Transverse colon (tissue), 4 donors: ENCODE measurements around the gene VPS13D. TPM values are rescaled to one million over a fixed set of nuclear protein-coding genes. Genes with fewer than 3 reads are reported as not detected.

ENCODE experiments used
- DNase-seq: peaks from one replicate; pipeline ENCODE4 v3.0.0-alpha.2; 2019
- H3K27ac ChIP-seq, 4 donors: fragments of 200-600 bp; sonication (generic); 2 replicates each; pipeline ENCODE4 v1.5.1; 2016 to 2018; ENCODE audit warnings: inconsistent platforms in 4 of 4
- H3K27me3 ChIP-seq: fragments of 200-600 bp; sonication (generic); 2 replicates; pipeline ENCODE4 v1.5.1; 2017; ENCODE audit warnings: inconsistent platforms
- H3K36me3 ChIP-seq, 4 donors: fragments of 200-600 bp; sonication (generic); 2 replicates each; pipeline ENCODE4 v1.5.1; 2017 to 2019; ENCODE audit warnings: inconsistent platforms in 4 of 4
- H3K4me1 ChIP-seq, 4 donors: fragments of 200-600 bp; sonication (generic); 2 replicates each; pipeline ENCODE4 v1.5.1; 2017 to 2020; ENCODE audit warnings: inconsistent platforms in 4 of 4
- H3K4me3 ChIP-seq, 4 donors: fragments of 200-600 bp; sonication (generic); 1 replicate in 1 of 4; 2 replicates in 3 of 4; pipeline versions ENCODE4 v1.5.1 to v1.6.1; 2017 to 2019; ENCODE audit warnings: inconsistent platforms in 4 of 4
- H3K9me3 ChIP-seq, 2 donors: fragments of 200-600 bp; sonication (generic); 2 replicates each; pipeline ENCODE4 v1.5.1; 2017 to 2019; ENCODE audit warnings: inconsistent platforms in 2 of 2
- CTCF ChIP-seq, 5 experiments: fragments of 200-600 bp in 3 of 5; fragments of 450-650 bp in 2 of 5; sonication (generic) in 3 of 5; IDR thresholded peaks; 1 replicate in 2 of 5; 2 replicates in 3 of 5; pipeline ENCODE4 v1.5.1; 2016 to 2017; ENCODE audit warnings: antibody characterized with exemption in 5 of 5, inconsistent platforms in 3 of 5, mild to moderate bottlenecking in 2 of 5, moderate library complexity in 1 of 5
- EP300 ChIP-seq: sonication (generic); formaldehyde crosslinking; IDR thresholded peaks from one replicate; pipeline ENCODE4 v1.6.1; 2017; ENCODE audit warnings: antibody characterized with exemption, low read depth
- POLR2A ChIP-seq: fragments of 450-650 bp; IDR thresholded peaks from one replicate; pipeline ENCODE4 v1.6.1; 2016; ENCODE audit warnings: antibody characterized with exemption, mild to moderate bottlenecking, moderate library complexity
- POLR2AphosphoS5 ChIP-seq, 3 donors: sonication (generic); formaldehyde crosslinking; IDR thresholded peaks; one replicate each; pipeline ENCODE4 v1.6.1; 2016; ENCODE audit warnings: antibody characterized with exemption in 3 of 3
- WGBS, 2 donors: methylation state at CpG; one replicate each; pipeline ENCODE4 v1.1.5; 2018; ENCODE audit warnings: low coverage in 1 of 2; 5-methylcytosine and 5-hydroxymethylcytosine counted together
- in situ Hi-C, 4 donors: fragments of 200-750 bp; cut with MboI; loops; one replicate each; pipeline versions ENCODE4 v1.15.0 to v1.15.1; 2017; ENCODE audit warnings: low sequenced_read_pairs in 3 of 4, low pct_ligation_motif_present in 1 of 4, low pct_unique_long_range_greater_than_20kb in 1 of 4
- intact Hi-C: fragments of 100-400 bp; cut with DNase I; formaldehyde crosslinking; loops from one replicate; pipeline ENCODE4 v1.15.1; 2023; ENCODE audit warnings: low total_unique reads
- total RNA-seq, 4 donors: library from RNA; depleted of rRNA; stranded (reverse); fragments of >200 nt; gene quantifications; one replicate each; pipeline ENCODE4 v1.1.0, GENCODE V29; 2016

Gene VPS13D
- total RNA-seq, 4 donors from 2014 or later = 101 to 136 (median 116) TPM

DNA sequence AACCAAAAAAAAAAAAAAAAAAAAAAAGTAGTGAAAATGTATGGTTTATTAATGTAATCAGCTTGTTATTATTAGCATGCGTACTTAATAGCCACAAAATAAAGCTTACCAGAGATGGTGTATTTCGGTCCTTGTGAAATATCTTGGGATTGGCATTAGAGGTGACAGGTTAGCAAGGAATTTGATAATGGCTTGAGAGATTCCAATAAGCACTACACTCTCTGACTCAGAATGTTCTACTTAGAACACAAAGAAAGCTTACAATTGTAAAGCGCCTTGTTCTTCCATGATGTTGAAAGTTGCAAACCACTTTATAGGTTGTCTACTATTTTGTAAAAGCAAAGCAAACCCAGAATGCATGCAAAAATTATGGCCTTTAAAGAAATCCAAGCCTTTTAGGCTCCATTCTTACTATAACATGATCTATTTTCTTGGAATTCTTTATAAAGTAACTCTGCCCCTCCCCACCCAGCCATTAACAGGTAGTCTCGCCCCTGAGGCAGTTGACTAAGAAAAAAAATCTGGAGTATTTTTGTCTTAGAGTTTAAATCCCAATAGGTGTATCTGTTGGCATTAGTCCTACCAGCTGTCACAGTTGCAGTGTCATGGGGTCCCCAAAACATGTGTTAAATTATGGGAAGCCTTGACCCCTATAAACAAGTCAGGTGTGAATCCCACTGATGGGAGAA, 259.0 kb downstream of the VPS13D start:
- in situ Hi-C loops (no loop called here), intact Hi-C loops (no loop called here)

GRCh38 chr1:12490532-12491142, 260.8 kb downstream of the VPS13D start:
- Histone ChIP-seq H3K4me3 (no peak overlapping the region), H3K36me3 (no peaks in the 10 kb centered on the region), H3K27me3 (no peaks in the 10 kb centered on the region), H3K27ac (no peak overlapping the region), H3K4me1 (peaks cover 0 to 21% (median 0%) of the 10 kb centered on the region in 4 donors), H3K9me3 (no peaks in the 10 kb centered on the region)
- DNase-seq = no peak
- in situ Hi-C loops (no loop called here), intact Hi-C loops (no loop called here)
- no peak for TF ChIP-seq CTCF (IDR thresholded peaks at IDR 0.05)
- no peak for TF ChIP-seq POLR2A
- TF ChIP-seq POLR2AphosphoS5 (IDR thresholded peaks at IDR 0.05) = no peak
- TF ChIP-seq EP300 = no peak
- 89 to 100% methylated on average over 1 to 11 of the region's 11 CpGs for WGBS, 2 donors

More for the DNA sequence above, 259.0 kb downstream of the VPS13D start:
- Histone ChIP-seq H3K27ac (no peak overlapping the region), H3K4me3 (no peak overlapping the region), H3K9me3 (no peaks in the 10 kb centered on the region), H3K27me3 (no peaks in the 10 kb centered on the region), H3K4me1 (peaks cover 0 to 15% (median 0%) of the 10 kb centered on the region in 4 donors), H3K36me3 (no peaks in the 10 kb centered on the region)
- WGBS, 2 donors = 98% methylated on average over 4 of the region's 4 CpGs
- no peak for DNase-seq
- TF ChIP-seq EP300 (no peak), POLR2AphosphoS5 (IDR thresholded peaks at IDR 0.05) (no peak), CTCF (IDR thresholded peaks at IDR 0.05) (no peak), POLR2A (no peak)

GRCh38 chr1:12491656-12492055, 261.8 kb downstream of the VPS13D start:
- DNase-seq = no peak
- Histone ChIP-seq H3K27me3 (no peaks in the 10 kb centered on the region), H3K4me1 (peaks cover 0 to 17% (median 0%) of the 10 kb centered on the region in 4 donors), H3K27ac (no peak overlapping the region), H3K36me3 (no peaks in the 10 kb centered on the region), H3K9me3 (no peaks in the 10 kb centered on the region), H3K4me3 (no peak overlapping the region)
- in situ Hi-C loops (no loop called here), intact Hi-C loops (no loop called here)
- WGBS, 2 donors = 99 to 100% methylated on average over 2 to 5 of the region's 5 CpGs
- TF ChIP-seq EP300 (no peak), POLR2A (no peak), POLR2AphosphoS5 (IDR thresholded peaks at IDR 0.05) (no peak), CTCF (IDR thresholded peaks at IDR 0.05) (no peak)

GRCh38 chr1:12495725-12496124, 265.9 kb downstream of the VPS13D start:
- H3K36me3 ChIP-seq = peaks cover 0 to 4% (median 0%) of the 10 kb centered on the region in 4 donors
- peaks cover 0 to 13% (median 0%) of the 10 kb centered on the region in 4 donors for H3K4me1 ChIP-seq
- H3K27ac ChIP-seq = peak overlapping the region; percentile 5 to 59 (median 31)
- TF ChIP-seq POLR2A (no peak), POLR2AphosphoS5 (IDR thresholded peaks at IDR 0.05) (no peak), CTCF (IDR thresholded peaks at IDR 0.05) (no peak), EP300 (no peak)
- in situ Hi-C loops (no loop called here), intact Hi-C loops (no loop called here)
- no peak overlapping the region for H3K4me3 ChIP-seq
- no peaks in the 10 kb centered on the region for H3K9me3 ChIP-seq
- no peak for DNase-seq
- H3K27me3 ChIP-seq = no peaks in the 10 kb centered on the region
- WGBS, 2 donors = 92 to 100% methylated on average over 3 to 11 of the region's 11 CpGs
